Sigmoid colon (tissue), 4 donors: ENCODE measurements around the gene FAN1.

ENCODE experiments used
- CTCF ChIP-seq, 4 experiments: fragments of 450-650 bp in 3 of 4; fragments of 200-600 bp in 1 of 4; IDR thresholded peaks; one replicate each; pipeline ENCODE4 v1.5.1; 2016 to 2019; ENCODE audit warnings: antibody characterized with exemption in 4 of 4, mild to moderate bottlenecking in 3 of 4, moderate library complexity in 2 of 4
- EP300 ChIP-seq, 4 donors: sonication (generic); formaldehyde crosslinking; IDR thresholded peaks; one replicate each; pipeline ENCODE4 v1.6.1; 2017; ENCODE audit warnings: antibody characterized with exemption in 4 of 4
- POLR2A ChIP-seq, 2 donors: fragments of 450-650 bp; IDR thresholded peaks; one replicate each; pipeline ENCODE4 v1.6.1; 2016; ENCODE audit warnings: antibody characterized with exemption in 2 of 2, mild to moderate bottlenecking in 2 of 2, moderate library complexity in 2 of 2
- POLR2AphosphoS5 ChIP-seq, 4 donors: sonication (generic); formaldehyde crosslinking; IDR thresholded peaks; one replicate each; pipeline ENCODE4 v1.6.1; 2017; ENCODE audit warnings: antibody characterized with exemption in 4 of 4

GRCh38 chr15:30877070-30877469, 26.6 kb upstream of the FAN1 start:
- TF ChIP-seq CTCF (IDR thresholded peaks at IDR 0.05) (no peak), POLR2AphosphoS5 (IDR thresholded peaks at IDR 0.05) (no peak), EP300 (IDR thresholded peaks at IDR 0.05) (no peak), POLR2A (IDR thresholded peaks at IDR 0.05) (no peak)
